SK-N-SH treated with all-trans-retinoic acid at 6 μM for 48 hours (cell line): ENCODE measurements around the gene ICAM5.

ENCODE experiments used
- CSRNP3 ChIP-seq: fragments of 250-450 bp; sonication (Bioruptor Pico); IDR thresholded peaks from 2 replicates; pipeline ENCODE4 v1.5.1; 2021; ENCODE audit warnings: mild to moderate bottlenecking, moderate library complexity
- POU6F1 ChIP-seq: fragments of 250-450 bp; sonication (Bioruptor Pico); IDR thresholded peaks from 2 replicates; pipeline ENCODE4 v1.8.0; 2021; ENCODE audit warnings: low read depth, mild to moderate bottlenecking, moderate library complexity, borderline replicate concordance
- TCF4 ChIP-seq: fragments of 250-450 bp; sonication (Bioruptor Pico); IDR thresholded peaks from 2 replicates; pipeline ENCODE4 v1.8.0; 2021; ENCODE audit warnings: mild to moderate bottlenecking, moderate library complexity, borderline replicate concordance
- ZFP30 ChIP-seq: fragments of 450-650 bp; formaldehyde crosslinking; IDR thresholded peaks from 2 replicates; pipeline ENCODE4 v1.5.0; 2022; ENCODE audit warnings: mild to moderate bottlenecking, moderate library complexity
- TF ChIP-seq, protein P1 (sequence below): fragments of 250-450 bp; sonication (Bioruptor Pico); IDR thresholded peaks from 2 replicates; pipeline ENCODE4 v1.5.1; 2020; ENCODE audit warnings: low read depth, mild to moderate bottlenecking, moderate library complexity

GRCh38 chr19:10295305-10295846, 5.6 kb downstream of the ICAM5 start:
- no peak for TF ChIP-seq POU6F1 (CRISPR knock-in tag)
- no peak for TF ChIP-seq CSRNP3 (CRISPR knock-in tag)
- TF ChIP-seq ZFP30 (CRISPR knock-in tag), result no peak
- TF ChIP-seq TCF4 (CRISPR knock-in tag), result no peak
- TF ChIP-seq, protein P1, sequence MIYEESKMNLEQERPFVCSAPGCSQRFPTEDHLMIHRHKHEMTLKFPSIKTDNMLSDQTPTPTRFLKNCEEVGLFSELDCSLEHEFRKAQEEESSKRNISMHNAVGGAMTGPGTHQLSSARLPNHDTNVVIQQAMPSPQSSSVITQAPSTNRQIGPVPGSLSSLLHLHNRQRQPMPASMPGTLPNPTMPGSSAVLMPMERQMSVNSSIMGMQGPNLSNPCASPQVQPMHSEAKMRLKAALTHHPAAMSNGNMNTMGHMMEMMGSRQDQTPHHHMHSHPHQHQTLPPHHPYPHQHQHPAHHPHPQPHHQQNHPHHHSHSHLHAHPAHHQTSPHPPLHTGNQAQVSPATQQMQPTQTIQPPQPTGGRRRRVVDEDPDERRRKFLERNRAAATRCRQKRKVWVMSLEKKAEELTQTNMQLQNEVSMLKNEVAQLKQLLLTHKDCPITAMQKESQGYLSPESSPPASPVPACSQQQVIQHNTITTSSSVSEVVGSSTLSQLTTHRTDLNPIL (CRISPR knock-in tag), result no peak
